Ishikawa (cell line): ENCODE results near the gene PIGU.

Experiments used
- CEBPB ChIP-seq: IDR thresholded peaks from 2 replicates; pipeline ENCODE4 v1.6.1; 2012
- EGR1 ChIP-seq: IDR thresholded peaks from 2 replicates; pipeline ENCODE4 v1.6.1; 2012
- NFIC ChIP-seq: IDR thresholded peaks from 2 replicates; pipeline ENCODE4 v1.6.1; 2012
- RAD21 ChIP-seq: IDR thresholded peaks from 2 replicates; pipeline ENCODE4 v1.6.1; 2012; ENCODE audit warnings: low read depth
- YY1 ChIP-seq: IDR thresholded peaks from 2 replicates; pipeline ENCODE4 v1.6.1; 2012; ENCODE audit warnings: low read depth
- TF ChIP-seq, protein P1 (sequence below): IDR thresholded peaks from 2 replicates; pipeline ENCODE4 v1.6.1; 2012

DNA sequence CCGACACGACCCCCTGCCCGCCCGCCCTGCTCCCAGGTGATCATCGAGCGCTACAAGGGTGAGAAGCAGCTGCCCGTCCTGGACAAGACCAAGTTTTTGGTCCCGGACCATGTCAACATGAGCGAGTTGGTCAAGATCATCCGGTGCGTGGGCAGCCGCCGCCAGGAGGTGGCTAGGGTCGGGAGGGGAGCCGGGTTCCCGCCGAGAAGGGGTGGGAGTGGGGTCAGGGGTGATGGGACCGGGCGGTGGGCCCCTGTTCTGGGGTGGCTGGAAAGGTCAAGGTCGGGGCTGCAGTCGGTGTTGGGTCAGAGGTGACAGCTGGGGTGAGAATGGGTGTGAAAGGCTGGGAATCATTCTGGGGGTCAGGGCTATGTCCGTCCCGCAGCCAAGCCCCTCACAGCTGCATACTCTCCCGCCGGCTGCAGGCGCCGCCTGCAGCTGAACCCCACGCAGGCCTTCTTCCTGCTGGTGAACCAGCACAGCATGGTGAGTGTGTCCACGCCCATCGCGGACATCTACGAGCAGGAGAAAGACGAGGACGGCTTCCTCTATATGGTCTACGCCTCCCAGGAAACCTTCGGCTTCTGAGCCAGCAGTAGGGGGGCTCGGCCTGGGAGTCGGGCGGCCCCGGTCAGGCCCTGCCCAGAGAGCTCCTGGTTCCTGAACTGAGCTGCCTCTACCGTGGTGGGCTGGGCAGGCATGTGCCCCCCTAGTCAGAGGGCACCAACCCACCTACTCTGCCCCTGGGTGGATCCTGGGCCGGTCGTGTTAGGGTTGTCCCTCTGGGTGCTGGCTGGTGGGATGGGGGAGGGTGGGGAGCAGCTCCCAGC is 117.4 kb downstream of the PIGU start:
- TF ChIP-seq NFIC = no peak
- TF ChIP-seq YY1 = no peak
- no peak for TF ChIP-seq CEBPB
- no peak for TF ChIP-seq EGR1
- TF ChIP-seq, protein P1, sequence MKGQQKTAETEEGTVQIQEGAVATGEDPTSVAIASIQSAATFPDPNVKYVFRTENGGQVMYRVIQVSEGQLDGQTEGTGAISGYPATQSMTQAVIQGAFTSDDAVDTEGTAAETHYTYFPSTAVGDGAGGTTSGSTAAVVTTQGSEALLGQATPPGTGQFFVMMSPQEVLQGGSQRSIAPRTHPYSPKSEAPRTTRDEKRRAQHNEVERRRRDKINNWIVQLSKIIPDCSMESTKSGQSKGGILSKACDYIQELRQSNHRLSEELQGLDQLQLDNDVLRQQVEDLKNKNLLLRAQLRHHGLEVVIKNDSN = no peak
- no peak for TF ChIP-seq RAD21
